AG04450 (cell line): ENCODE results near the gene PRM1. TPM values are rescaled to one million over a fixed set of nuclear protein-coding genes. Genes with fewer than 3 reads are reported as not detected.

ENCODE experiments used
- CTCF ChIA-PET: fragments of 300-600, 350-600 bp; formaldehyde crosslinking; extraction: SDS; loops from one replicate; lab custom pipeline; 2022; ENCODE audit warnings: antibody characterized with exemption, inconsistent platforms; lab: Charles Lee
- POLR2A ChIA-PET: fragments of 350-600 bp; formaldehyde crosslinking; extraction: SDS; loops from one replicate; lab custom pipeline; 2021; ENCODE audit warnings: antibody characterized with exemption, inconsistent platforms; lab: Yijun Ruan, JAX
- DNase-seq: peaks from one replicate; pipeline ENCODE4 v3.0.0-alpha.2; 2011; ENCODE audit warnings: low read depth, low spot score
- H3K27ac ChIP-seq: one replicate; pipeline ENCODE4 v1.5.1; 2012; ENCODE audit warnings: low read depth, low read length, control low read depth
- H3K27me3 ChIP-seq: one replicate; pipeline ENCODE4 v1.6.0; 2012; ENCODE audit warnings: low read length; ENCODE audit not compliant: control insufficient read depth, insufficient read depth
- H3K4me3 ChIP-seq: 2 replicates; pipeline ENCODE4 v1.5.1; 2011; ENCODE audit warnings: mild to moderate bottlenecking, low read depth, low read length, control low read depth
- H3K9me3 ChIP-seq: 2 replicates; pipeline ENCODE4 v1.5.1; 2012; ENCODE audit warnings: low read length; ENCODE audit not compliant: control insufficient read depth, insufficient read depth
- CTCF ChIP-seq: IDR thresholded peaks from 2 replicates; pipeline ENCODE4 v1.5.1; 2011; ENCODE audit warnings: low read depth, low read length, control low read depth, inconsistent platforms
- polyA plus RNA-seq: library from polyadenylated mRNA; depleted of rRNA; stranded (reverse); fragments of >200 nt; gene quantifications from 2 replicates; pipeline ENCODE4 v1.2.3, GENCODE V29; 2011

Gene PRM1
- polyA plus RNA-seq, 1 experiment, result not detected

GRCh38 chr16:11306381-11306780, 25.3 kb upstream of the PRM1 start:
- no peak overlapping the region for H3K4me3 ChIP-seq
- TF ChIP-seq CTCF, result no peak
- ChIA-PET CTCF (no interaction called here), POLR2A (no interaction called here)
- H3K9me3 ChIP-seq, result no peaks in the 10 kb centered on the region; the same call in 1 of the 2 replicates
- no peaks in the 10 kb centered on the region for H3K27me3 ChIP-seq
- no peak overlapping the region for H3K27ac ChIP-seq
- no peak for DNase-seq

DNA sequence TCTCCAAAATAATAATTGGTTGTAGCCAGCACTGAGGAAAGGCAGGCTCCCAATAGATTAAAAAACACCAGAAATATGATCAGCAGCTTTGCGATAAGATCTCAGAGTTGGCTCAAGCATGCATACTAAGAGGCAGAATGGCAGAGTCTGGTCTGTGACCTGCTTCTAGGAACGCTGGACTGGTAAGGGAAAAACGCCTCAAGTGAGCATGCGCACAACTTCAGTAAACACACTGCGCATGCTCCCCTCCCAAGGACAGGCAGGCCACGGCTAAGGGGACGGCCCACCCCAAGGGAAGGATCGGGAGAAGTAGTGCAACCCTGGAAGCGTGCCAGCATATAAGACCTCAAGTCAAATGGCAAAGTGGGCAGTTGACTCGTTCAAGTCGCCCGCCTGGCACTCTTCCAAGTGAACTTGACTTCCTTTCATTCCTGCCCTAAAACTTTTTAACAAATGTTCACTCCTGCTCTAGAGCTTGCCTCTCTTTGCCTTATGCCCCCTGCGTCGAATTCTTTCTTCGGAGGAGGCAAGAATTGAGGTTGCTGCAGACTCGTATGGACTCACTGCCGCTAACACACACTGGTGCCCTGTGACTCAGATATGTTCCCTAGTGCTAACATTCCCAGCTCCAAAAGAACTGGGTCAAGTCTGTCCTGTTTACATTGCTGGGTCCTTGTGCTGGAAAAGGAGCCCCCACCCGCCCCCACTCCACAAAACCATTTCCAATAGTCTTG, 22.4 kb upstream of the PRM1 start:
- no peak for DNase-seq
- no peak for TF ChIP-seq CTCF
- CTCF ChIA-PET, result no interaction called here
- H3K4me3 ChIP-seq, result no peak overlapping the region
- no peaks in the 10 kb centered on the region; the same call in 1 of the 2 replicates for H3K9me3 ChIP-seq
- POLR2A ChIA-PET, result interaction anchor here (0.6 kb wide), 1 partner anchor 226 kb away, joined by 3 read pairs; no protein-coding TSS in a partner anchor
- no peaks in the 10 kb centered on the region for H3K27me3 ChIP-seq
- no peak overlapping the region for H3K27ac ChIP-seq

DNA sequence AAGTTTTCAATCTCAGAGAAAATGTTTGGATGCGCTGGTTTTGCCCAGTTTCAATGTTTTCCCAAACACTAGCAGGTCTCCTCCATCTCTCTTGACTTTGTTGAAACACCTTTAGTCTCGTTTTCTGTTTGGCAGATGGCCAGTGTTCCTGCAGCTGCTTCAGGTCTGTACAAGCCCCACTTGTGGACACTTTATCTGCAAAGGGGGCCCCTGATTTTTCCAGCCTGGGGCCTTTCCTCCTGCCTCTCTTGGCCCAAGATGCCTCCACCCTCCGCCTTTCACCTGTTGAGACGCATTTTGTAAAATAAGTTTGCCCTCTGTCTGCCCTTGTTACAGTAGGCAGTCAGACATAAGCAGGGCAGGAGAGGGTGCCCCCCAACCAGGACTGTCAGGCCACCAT, 21.8 kb upstream of the PRM1 start:
- TF ChIP-seq CTCF, result no peak
- ChIA-PET POLR2A (no interaction called here), CTCF (no interaction called here)
- Histone ChIP-seq H3K4me3 (no peak overlapping the region), H3K9me3 (no peaks in the 10 kb centered on the region; the same call in 1 of the 2 replicates), H3K27ac (no peak overlapping the region), H3K27me3 (no peaks in the 10 kb centered on the region)
- no peak for DNase-seq

DNA sequence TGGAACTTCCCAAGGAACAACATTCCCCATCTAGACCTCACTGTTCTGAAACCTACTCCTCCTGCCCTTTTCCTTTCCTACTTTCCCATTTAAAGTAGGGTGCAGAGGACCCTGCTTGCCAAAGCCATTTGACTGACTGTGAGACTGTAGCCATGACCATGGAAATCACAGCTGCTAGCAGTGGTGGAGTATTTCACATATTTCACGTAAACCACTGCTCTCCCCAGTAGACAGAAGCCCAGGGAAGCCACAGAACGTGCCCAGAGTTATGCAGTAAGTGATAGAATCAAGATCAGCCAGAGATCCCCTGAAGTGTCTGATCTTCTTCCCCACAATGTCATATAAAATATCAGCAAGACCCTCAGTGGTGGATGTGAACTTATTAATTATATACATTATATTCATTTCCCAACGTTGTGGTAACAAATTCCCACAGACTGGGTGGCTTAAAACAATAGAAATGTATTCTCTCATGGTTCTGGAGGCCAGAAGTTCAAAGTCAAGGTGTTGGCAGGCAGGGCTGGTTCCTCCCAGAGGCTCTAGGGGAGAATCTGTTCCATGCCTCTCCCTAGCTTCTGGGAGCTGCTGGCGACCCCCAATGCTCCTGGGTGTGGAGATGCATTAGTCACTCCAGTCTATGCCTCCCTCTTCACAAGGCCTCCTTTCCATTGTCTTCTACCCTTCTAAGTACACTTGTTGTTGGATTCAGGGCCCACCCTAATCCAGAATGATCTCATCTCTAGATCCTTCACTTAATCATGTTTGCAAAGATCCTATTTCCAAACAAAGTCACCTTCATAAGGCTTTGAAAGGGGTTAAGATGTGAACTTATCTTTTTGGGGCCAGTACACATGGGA, 20.7 kb upstream of the PRM1 start:
- POLR2A ChIA-PET, result no interaction called here
- CTCF ChIA-PET, result interaction anchor here (0.7 to 1.6 kb wide), 2 partner anchors 42 to 44 kb away, joined by 3 to 6 read pairs; no protein-coding TSS in a partner anchor
- DNase-seq, result no peak

More for the DNA sequence above, 20.7 kb upstream of the PRM1 start:
- TF ChIP-seq CTCF, result no peak
- Histone ChIP-seq H3K4me3 (no peak overlapping the region), H3K27me3 (no peaks in the 10 kb centered on the region), H3K27ac (no peak overlapping the region), H3K9me3 (no peaks in the 10 kb centered on the region; the same call in 1 of the 2 replicates)
